ENCODE data around the gene MRPL2. TPM values are rescaled to one million over a fixed set of nuclear protein-coding genes. Genes with fewer than 3 reads are reported as not detected.
A peak's percentile ranks its signal among the peaks of the same experiment; 100 is the strongest.

MRPL2 gene
- total RNA-seq, 2 donors from 2014 or later: 13.5 to 15.2 TPM

DNA sequence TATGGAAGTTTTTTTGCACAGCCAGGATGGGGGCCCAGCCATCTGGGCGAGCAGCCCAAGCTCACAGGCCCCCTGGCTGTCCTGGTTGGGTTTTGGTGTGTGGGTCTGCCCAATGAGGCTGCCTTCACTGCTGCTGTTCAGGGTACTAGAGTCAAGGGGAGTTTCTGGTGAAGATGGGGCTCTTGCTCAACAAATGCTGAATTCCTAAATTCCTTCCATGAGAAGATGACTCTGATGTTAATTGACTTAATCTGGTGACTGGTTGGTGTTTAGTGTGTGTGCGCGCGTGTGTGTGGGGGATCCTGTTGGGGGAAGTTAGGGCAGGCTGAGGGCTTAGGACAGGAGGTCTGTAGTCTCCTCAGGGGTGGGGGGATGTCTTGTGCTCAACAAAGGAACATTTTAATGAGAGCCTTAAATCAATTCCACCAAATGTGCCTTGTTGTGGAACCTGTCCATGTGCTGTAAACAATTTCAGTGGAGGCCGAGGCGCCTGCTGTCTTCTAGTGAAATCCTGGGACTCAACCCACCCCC, 18.8 kb upstream of the MRPL2 start:
- H3K4me3 ChIP-seq: no peak overlapping the region
- DNase-seq (no peak), ATAC-seq (no peak)
- WGBS, 2 donors: 85 to 88% methylated on average over 4 to 6 of the region's 6 CpGs
- H3K36me3 ChIP-seq (replicated peaks in 1 of 2; ENCODE audit: insufficient read depth in 1 of 2, low read depth in 2 of 2): no peaks in the 10 kb centered on the region
- H3K27ac ChIP-seq: no peak overlapping the region
- intact Hi-C loops (cut with DNase I): no loop called here
- no peaks in the 10 kb centered on the region for H3K27me3 ChIP-seq
- TF ChIP-seq POLR2A (IDR thresholded peaks at IDR 0.05): no peak
- TF ChIP-seq, protein P1, sequence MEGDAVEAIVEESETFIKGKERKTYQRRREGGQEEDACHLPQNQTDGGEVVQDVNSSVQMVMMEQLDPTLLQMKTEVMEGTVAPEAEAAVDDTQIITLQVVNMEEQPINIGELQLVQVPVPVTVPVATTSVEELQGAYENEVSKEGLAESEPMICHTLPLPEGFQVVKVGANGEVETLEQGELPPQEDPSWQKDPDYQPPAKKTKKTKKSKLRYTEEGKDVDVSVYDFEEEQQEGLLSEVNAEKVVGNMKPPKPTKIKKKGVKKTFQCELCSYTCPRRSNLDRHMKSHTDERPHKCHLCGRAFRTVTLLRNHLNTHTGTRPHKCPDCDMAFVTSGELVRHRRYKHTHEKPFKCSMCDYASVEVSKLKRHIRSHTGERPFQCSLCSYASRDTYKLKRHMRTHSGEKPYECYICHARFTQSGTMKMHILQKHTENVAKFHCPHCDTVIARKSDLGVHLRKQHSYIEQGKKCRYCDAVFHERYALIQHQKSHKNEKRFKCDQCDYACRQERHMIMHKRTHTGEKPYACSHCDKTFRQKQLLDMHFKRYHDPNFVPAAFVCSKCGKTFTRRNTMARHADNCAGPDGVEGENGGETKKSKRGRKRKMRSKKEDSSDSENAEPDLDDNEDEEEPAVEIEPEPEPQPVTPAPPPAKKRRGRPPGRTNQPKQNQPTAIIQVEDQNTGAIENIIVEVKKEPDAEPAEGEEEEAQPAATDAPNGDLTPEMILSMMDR (IDR thresholded peaks at IDR 0.05): no peak
- peaks cover 15% of the 10 kb centered on the region for H3K4me1 ChIP-seq
- no peaks in the 10 kb centered on the region for H3K9me3 ChIP-seq

DNA sequence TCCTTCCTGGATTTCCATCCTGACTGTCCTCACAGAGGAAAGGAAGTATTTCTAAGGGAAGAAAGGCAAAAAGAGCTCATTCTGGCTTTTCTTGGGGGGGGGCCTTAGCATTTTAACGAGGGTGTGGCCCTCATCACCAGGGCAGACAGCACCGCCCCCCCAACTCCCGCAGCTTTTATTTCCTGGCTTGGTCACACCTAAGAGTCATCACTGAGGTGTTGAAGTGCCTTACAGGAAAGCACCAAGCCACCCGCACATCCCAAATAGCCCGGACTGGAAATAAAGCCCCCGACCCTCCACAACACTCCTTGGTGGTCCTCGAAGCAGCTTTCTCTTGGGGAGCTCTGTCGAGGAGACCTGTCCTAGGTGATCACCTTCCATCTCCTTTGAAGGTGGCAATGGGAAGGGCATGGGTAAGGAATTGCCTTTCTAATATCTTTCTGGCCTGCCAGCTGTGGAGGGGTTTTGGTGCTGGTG, 18.1 kb upstream of the MRPL2 start:
- no peak for DNase-seq
- Histone ChIP-seq H3K27ac (peak overlapping the region in 2 of 4 donors; percentile 50 to 72), H3K4me3 (peak overlapping the region in 1 of 2 donors; percentile 51), H3K27me3 (no peaks in the 10 kb centered on the region), H3K9me3 (no peaks in the 10 kb centered on the region), H3K36me3 (replicated peaks in 1 of 2; ENCODE audit: insufficient read depth in 1 of 2, low read depth in 2 of 2) (peaks cover 0 to 3% of the 10 kb centered on the region in 2 donors), H3K4me1 (peaks cover 15% of the 10 kb centered on the region)
- ATAC-seq: no peak
- intact Hi-C loops (cut with DNase I): no loop called here
- TF ChIP-seq, protein P1 (IDR thresholded peaks at IDR 0.05): no peak
- TF ChIP-seq POLR2A (IDR thresholded peaks at IDR 0.05): no peak
- WGBS, 2 donors: 33 to 40% methylated on average over 8 of the region's 8 CpGs

DNA sequence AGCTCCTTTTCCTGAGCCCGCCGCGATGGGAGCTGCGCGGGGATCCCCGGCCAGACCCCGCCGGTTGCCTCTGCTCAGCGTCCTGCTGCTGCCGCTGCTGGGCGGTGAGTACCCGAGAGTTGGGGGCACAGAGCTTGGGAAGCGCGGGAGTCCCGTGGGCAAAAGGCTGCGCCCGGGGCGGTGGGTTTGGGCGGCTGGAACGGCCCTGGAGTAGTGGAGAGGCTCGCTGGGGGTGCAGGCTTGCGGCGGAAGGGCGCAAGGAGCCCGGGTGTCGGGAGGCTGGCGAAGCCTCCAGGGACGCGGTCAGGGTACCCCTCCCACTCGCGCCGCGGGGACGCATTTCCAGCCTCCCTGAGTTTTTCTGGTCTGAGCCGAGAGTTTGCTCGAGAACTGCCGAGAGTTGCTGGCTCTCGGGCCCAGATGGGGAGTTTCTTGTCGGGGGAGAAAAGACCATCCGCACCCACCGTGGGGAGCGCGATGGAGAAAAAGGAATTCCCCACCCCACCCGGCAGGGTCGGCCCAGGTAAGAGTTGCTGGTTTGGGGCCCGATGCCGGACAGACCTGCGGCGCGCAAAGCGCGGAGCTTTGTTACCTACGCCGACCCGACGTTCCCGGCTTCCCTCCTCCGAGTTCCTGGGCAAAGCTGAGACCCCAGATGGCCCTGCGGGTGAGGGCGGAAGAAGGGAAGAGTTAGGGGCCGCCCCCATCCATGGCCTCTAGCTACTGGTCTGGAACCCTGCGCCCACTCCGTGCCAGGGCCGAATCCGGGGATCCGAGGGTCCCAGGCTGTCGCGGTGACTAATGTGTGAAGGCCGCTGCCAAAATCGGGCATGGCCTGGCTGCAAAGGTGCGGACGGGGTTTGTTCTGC, 17.5 kb upstream of the MRPL2 start:
- H3K4me1 ChIP-seq: peaks cover 15% of the 10 kb centered on the region
- TF ChIP-seq, protein P1 (IDR thresholded peaks at IDR 0.05): no peak
- peak in 2 of 3 donors; percentile 14 to 22 for TF ChIP-seq POLR2A (IDR thresholded peaks at IDR 0.05)
- DNase-seq: peak; percentile 31 to 52 (median 40)
- peak; percentile 36 for ATAC-seq
- WGBS, 2 donors: 2 to 4% methylated on average over 10 to 59 of the region's 72 CpGs
- intact Hi-C loops (cut with DNase I): no loop called here
- H3K27ac ChIP-seq: peak overlapping the region in 3 of 4 donors; percentile 50 to 72 (median 56)
- no peaks in the 10 kb centered on the region for H3K27me3 ChIP-seq
- H3K36me3 ChIP-seq (replicated peaks in 1 of 2; ENCODE audit: insufficient read depth in 1 of 2, low read depth in 2 of 2): peaks cover 0 to 3% of the 10 kb centered on the region in 2 donors
- H3K9me3 ChIP-seq: no peaks in the 10 kb centered on the region
- H3K4me3 ChIP-seq: peak overlapping the region; percentile 51 to 62

DNA sequence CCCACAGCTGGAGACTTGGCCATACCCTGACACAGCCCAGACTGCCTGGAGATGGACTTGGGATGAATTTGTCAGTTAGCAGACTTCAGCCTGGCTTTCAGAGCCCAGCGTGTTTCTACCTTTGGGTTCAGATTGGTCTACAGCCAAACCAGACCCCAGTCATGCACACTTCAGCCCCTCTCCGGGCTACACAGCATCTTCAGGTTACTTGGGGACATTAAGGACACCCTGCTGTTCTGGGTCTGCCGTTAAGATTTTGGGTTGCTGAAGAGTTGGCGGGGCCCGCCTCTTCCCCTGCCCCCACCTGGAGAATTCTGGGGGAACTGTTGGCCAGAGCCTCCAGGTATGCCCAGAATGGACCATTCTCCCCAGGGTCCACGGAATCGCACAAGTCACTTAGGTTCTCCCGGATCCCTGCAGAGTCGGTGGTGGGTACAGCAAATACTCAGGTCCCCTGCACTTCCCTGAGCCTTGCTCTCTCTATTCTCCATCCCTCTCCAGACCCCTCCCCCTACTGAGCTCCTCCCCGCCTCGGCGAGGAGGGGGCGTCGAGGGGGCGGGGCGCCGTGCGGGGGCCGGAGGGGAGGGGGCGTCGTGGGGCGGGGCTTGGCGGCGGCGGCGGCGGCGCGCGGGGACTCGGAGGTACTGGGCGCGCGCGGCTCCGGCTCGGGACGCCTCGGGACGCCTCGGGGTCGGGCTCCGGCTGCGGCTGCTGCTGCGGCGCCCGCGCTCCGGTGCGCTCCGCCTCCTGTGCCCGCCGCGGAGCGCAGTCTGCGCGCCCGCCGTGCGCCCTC, 16.6 kb upstream of the MRPL2 start, which contains the start of gene PTK7:
Gene PTK7 (plus strand): TSS at position 645 of the 794 bp plus-strand sequence. CDS start 175 bp downstream, outside the sequence.
- WGBS, 2 donors: 5 to 73% methylated on average over 4 to 45 of the region's 60 CpGs
- TF ChIP-seq POLR2A (IDR thresholded peaks at IDR 0.05): no peak
- TF ChIP-seq, protein P1 (IDR thresholded peaks at IDR 0.05): no peak
- H3K4me3 ChIP-seq: peak within 1 kb of the TSS; percentile 51 to 62
- no peaks in the 10 kb centered on the region for H3K27me3 ChIP-seq
- H3K4me1 ChIP-seq: peaks cover 15% of the 10 kb centered on the region
- no peaks in the 10 kb centered on the region for H3K9me3 ChIP-seq
- H3K36me3 ChIP-seq (replicated peaks in 1 of 2; ENCODE audit: insufficient read depth in 1 of 2, low read depth in 2 of 2): peaks cover 0 to 3% of the 10 kb centered on the region in 2 donors
- peak within 1 kb of the TSS in 3 of 4 donors; percentile 50 to 72 (median 56) for H3K27ac ChIP-seq
- peak; percentile 39 to 71 (median 60) for DNase-seq
- ATAC-seq: peak; percentile 71
- intact Hi-C loops (cut with DNase I): no loop called here

Data from body of pancreas (tissue), 4 donors.